ENCODE data around the gene LPAR3.

DNA sequence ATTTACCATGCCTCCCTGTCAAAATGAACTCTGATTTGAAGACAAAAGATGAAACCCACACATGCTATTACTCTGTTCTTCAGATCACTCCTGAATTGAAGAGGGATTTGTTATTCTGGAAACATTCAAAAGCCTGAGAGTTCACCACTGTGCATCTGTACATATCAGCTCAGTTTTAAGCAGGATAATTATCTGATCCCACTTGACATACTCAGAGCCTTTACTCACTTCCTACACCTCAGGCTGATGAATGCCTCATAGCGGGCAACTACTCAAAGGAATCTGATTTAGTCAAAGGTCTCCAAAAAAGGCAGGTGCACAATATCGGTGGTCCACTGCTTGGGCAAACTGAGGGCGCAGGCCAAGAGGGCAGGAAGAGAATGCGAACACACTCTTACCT is 47.5 kb upstream of the LPAR3 start:
- TF ChIP-seq, protein P1, sequence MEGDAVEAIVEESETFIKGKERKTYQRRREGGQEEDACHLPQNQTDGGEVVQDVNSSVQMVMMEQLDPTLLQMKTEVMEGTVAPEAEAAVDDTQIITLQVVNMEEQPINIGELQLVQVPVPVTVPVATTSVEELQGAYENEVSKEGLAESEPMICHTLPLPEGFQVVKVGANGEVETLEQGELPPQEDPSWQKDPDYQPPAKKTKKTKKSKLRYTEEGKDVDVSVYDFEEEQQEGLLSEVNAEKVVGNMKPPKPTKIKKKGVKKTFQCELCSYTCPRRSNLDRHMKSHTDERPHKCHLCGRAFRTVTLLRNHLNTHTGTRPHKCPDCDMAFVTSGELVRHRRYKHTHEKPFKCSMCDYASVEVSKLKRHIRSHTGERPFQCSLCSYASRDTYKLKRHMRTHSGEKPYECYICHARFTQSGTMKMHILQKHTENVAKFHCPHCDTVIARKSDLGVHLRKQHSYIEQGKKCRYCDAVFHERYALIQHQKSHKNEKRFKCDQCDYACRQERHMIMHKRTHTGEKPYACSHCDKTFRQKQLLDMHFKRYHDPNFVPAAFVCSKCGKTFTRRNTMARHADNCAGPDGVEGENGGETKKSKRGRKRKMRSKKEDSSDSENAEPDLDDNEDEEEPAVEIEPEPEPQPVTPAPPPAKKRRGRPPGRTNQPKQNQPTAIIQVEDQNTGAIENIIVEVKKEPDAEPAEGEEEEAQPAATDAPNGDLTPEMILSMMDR (IDR thresholded peaks at IDR 0.05), result no peak
- TF ChIP-seq POLR2A (IDR thresholded peaks at IDR 0.05), result no peak

Measured in Peyer's patch (tissue), 4 donors.